A549 (cell line): Measurements from ENCODE around the gene PPL. TPM values are rescaled to one million over a fixed set of nuclear protein-coding genes. Genes with fewer than 3 reads are reported as not detected.

Experiments
- ATAC-seq, 2 experiments: fragments of 200-7000 bp in 1 of 2; fragments of >200 bp in 1 of 2; cut with Nextera tagmentation in 1 of 2; cut with Tn5 transposase in 1 of 2; 3 replicates each; pipeline versions ENCODE4 v1.8.0 to v1.9.1; 2018 to 2020; ENCODE audit warnings: mild to moderate bottlenecking in 1 of 2, moderate library complexity in 1 of 2
- CTCF ChIA-PET: fragments of 300-600 bp; sonication (Branson Sonifier 250); formaldehyde crosslinking; extraction: SDS; loops from one replicate; lab custom pipeline; 2021; ENCODE audit warnings: antibody characterized with exemption, inconsistent platforms; lab: Yijun Ruan, JAX
- POLR2A ChIA-PET: fragments of 350-600 bp; formaldehyde crosslinking; extraction: SDS; loops from one replicate; lab custom pipeline; 2021; ENCODE audit warnings: antibody characterized with exemption, inconsistent platforms; lab: Yijun Ruan, JAX
- DNase-seq, 2 experiments: peaks; one replicate each; pipeline versions ENCODE4 v3.0.0 to v3.0.0-alpha.2; 2011 to 2016; ENCODE audit warnings: low read depth in 1 of 2, low spot score in 1 of 2
- FAIRE-seq: peaks from 2 replicates; lab custom pipeline; 2011; peaks lifted over from hg19 to GRCh38; lab: Jason Lieb, UNC
- H3K27ac ChIP-seq, 2 experiments: fragments of >200 bp; sonication (Bioruptor Twin); formaldehyde crosslinking; 3 replicates each; pipeline ENCODE4 v1.5.1; 2016 to 2017
- H3K4me1 ChIP-seq: fragments of >200 bp; sonication (Bioruptor Twin); formaldehyde crosslinking; 3 replicates; pipeline ENCODE4 v1.6.1; 2016
- H3K4me2 ChIP-seq: fragments of >200 bp; sonication (Bioruptor Twin); formaldehyde crosslinking; 3 replicates; pipeline ENCODE4 v1.6.1; 2016
- H3K4me3 ChIP-seq: fragments of >200 bp; sonication (Bioruptor Twin); formaldehyde crosslinking; 3 replicates; pipeline ENCODE4 v1.5.1; 2016
- H3K9me3 ChIP-seq: fragments of >200 bp; sonication (Bioruptor Twin); formaldehyde crosslinking; 3 replicates; pipeline ENCODE4 v1.6.1; 2016
- BHLHE40 ChIP-seq: IDR thresholded peaks from 2 replicates; pipeline ENCODE4 v1.6.1; 2012; ENCODE audit warnings: low read depth, low read length, inconsistent platforms
- CBX2 ChIP-seq: fragments of 200-600 bp; sonication (generic); IDR thresholded peaks from 2 replicates; pipeline ENCODE4 v1.6.1; 2016; ENCODE audit warnings: low read depth, mild to moderate bottlenecking, borderline replicate concordance
- CEBPB ChIP-seq, 2 experiments: fragments of >200 bp in 1 of 2; sonication (Bioruptor Twin) in 1 of 2; formaldehyde crosslinking in 1 of 2; IDR thresholded peaks; 2 replicates each; pipeline ENCODE4 v1.6.1; 2012 to 2016
- CHD2 ChIP-seq: fragments of 150-350 bp; IDR thresholded peaks from 2 replicates; pipeline ENCODE4 v1.6.1; 2014; ENCODE audit warnings: low read length; ENCODE audit not compliant: partially characterized antibody
- CTCF ChIP-seq: fragments of >200 bp; sonication (Bioruptor Twin); formaldehyde crosslinking; IDR thresholded peaks from 3 replicates; pipeline ENCODE4 v1.5.1; 2016
- E2F6 ChIP-seq: IDR thresholded peaks from 2 replicates; pipeline ENCODE4 v1.6.1; 2012; ENCODE audit warnings: low read depth, borderline replicate concordance
- EHF ChIP-seq: fragments of 250-450 bp; sonication (Bioruptor Pico); IDR thresholded peaks from 2 replicates; pipeline ENCODE4 v1.5.0; 2020; ENCODE audit warnings: mild to moderate bottlenecking
- EHMT2 ChIP-seq: fragments of 200-600 bp; sonication (generic); IDR thresholded peaks from 2 replicates; pipeline ENCODE4 v1.6.1; 2016; ENCODE audit warnings: antibody characterized with exemption, low read depth, mild to moderate bottlenecking, moderate library complexity
- ELK1 ChIP-seq: fragments of 150-350 bp; IDR thresholded peaks from 2 replicates; pipeline ENCODE4 v1.6.1; 2014; ENCODE audit warnings: low read depth, mild to moderate bottlenecking, low read length
- EP300 ChIP-seq, 2 experiments: fragments of >200 bp; sonication (Bioruptor Twin); formaldehyde crosslinking; IDR thresholded peaks; 2 replicates in 1 of 2; 3 replicates in 1 of 2; pipeline ENCODE4 v1.6.1; 2016 to 2017
- ESRRA ChIP-seq: fragments of 150-350 bp; IDR thresholded peaks from 2 replicates; pipeline ENCODE4 v1.6.1; 2014; ENCODE audit warnings: mild to moderate bottlenecking, low read length, borderline replicate concordance
- FOSL2 ChIP-seq, 2 experiments: fragments of 450-650 bp in 1 of 2; fragments of >200 bp in 1 of 2; sonication (Bioruptor Twin) in 1 of 2; formaldehyde crosslinking; IDR thresholded peaks; 2 replicates each; pipeline versions ENCODE4 v1.5.0 to v1.6.1; 2016 to 2020; ENCODE audit warnings: mild to moderate bottlenecking in 1 of 2, moderate library complexity in 1 of 2
- HDAC2 ChIP-seq: fragments of 200-600 bp; sonication (generic); IDR thresholded peaks from 2 replicates; pipeline ENCODE4 v1.6.1; 2016
- HEYL ChIP-seq: fragments of 250-450 bp; sonication (Bioruptor Pico); IDR thresholded peaks from 2 replicates; pipeline ENCODE4 v1.8.0; 2021; ENCODE audit warnings: mild to moderate bottlenecking, moderate library complexity
- HMGXB4 ChIP-seq: fragments of 250-450 bp; sonication (Bioruptor Pico); IDR thresholded peaks from 2 replicates; pipeline ENCODE4 v1.5.0; 2021; ENCODE audit warnings: mild to moderate bottlenecking, moderate library complexity, borderline replicate concordance
- HOXA7 ChIP-seq: fragments of 250-450 bp; sonication (Bioruptor Pico); IDR thresholded peaks from 2 replicates; pipeline ENCODE4 v1.5.0; 2020; ENCODE audit warnings: mild to moderate bottlenecking, moderate library complexity
- HOXB5 ChIP-seq: fragments of 250-450 bp; sonication (Bioruptor Pico); IDR thresholded peaks from 2 replicates; pipeline ENCODE4 v1.5.0; 2020; ENCODE audit warnings: mild to moderate bottlenecking, moderate library complexity
- JUN ChIP-seq, 2 experiments: fragments of >200 bp; sonication (Bioruptor Twin); formaldehyde crosslinking; IDR thresholded peaks; 2 replicates in 1 of 2; 3 replicates in 1 of 2; pipeline ENCODE4 v1.6.1; 2016 to 2017
- KDM1A ChIP-seq: fragments of 200-600 bp; sonication (generic); IDR thresholded peaks from 2 replicates; pipeline ENCODE4 v1.6.1; 2016; ENCODE audit warnings: low read depth, mild to moderate bottlenecking
- KDM5A ChIP-seq: fragments of 200-600 bp; sonication (generic); IDR thresholded peaks from 2 replicates; pipeline ENCODE4 v1.6.1; 2016; ENCODE audit warnings: antibody characterized with exemption, mild to moderate bottlenecking
- MAFK ChIP-seq: fragments of 450-650 bp; IDR thresholded peaks from 2 replicates; pipeline ENCODE4 v1.6.1; 2014; ENCODE audit not compliant: partially characterized antibody
- PHF8 ChIP-seq: fragments of 200-600 bp; sonication (generic); IDR thresholded peaks from 2 replicates; pipeline ENCODE4 v1.6.1; 2016; ENCODE audit warnings: low read depth, mild to moderate bottlenecking, antibody characterized with exemption, moderate library complexity, borderline replicate concordance
- POLR2A ChIP-seq: IDR thresholded peaks from 2 replicates; pipeline ENCODE4 v1.6.1; 2012; ENCODE audit warnings: mild to moderate bottlenecking, low read length
- POLR2AphosphoS2 ChIP-seq: conservative IDR thresholded peaks from 2 replicates; pipeline ENCODE4 v1.6.1; 2012; ENCODE audit warnings: low read length, improper control_type of control experiment, inconsistent platforms
- RCOR1 ChIP-seq: fragments of 150-350 bp; IDR thresholded peaks from 2 replicates; pipeline ENCODE4 v1.6.1; 2014; ENCODE audit warnings: antibody characterized with exemption, low read length, low read depth
- RFX5 ChIP-seq: fragments of 450-650 bp; IDR thresholded peaks from 2 replicates; pipeline ENCODE4 v1.7.1; 2014; ENCODE audit warnings: antibody characterized with exemption, mild to moderate bottlenecking, moderate library complexity
- SREBF2 ChIP-seq: fragments of 450-650 bp; IDR thresholded peaks from 2 replicates; pipeline ENCODE4 v1.6.1; 2014; ENCODE audit warnings: mild to moderate bottlenecking, moderate library complexity
- ZC3H11A ChIP-seq: fragments of 450-650 bp; IDR thresholded peaks from 2 replicates; pipeline ENCODE4 v1.6.1; 2014; ENCODE audit warnings: antibody characterized with exemption, mild to moderate bottlenecking
- ZFP36 ChIP-seq: fragments of 450-650 bp; IDR thresholded peaks from 2 replicates; pipeline ENCODE4 v1.6.1; 2014; ENCODE audit warnings: borderline replicate concordance; ENCODE audit not compliant: partially characterized antibody
- WGBS: methylation state at CpG from one replicate; pipeline ENCODE4 v1.1.6; 2017; ENCODE audit errors: missing lambda C conversion rate; 5-methylcytosine and 5-hydroxymethylcytosine counted together
- polyA plus RNA-seq, 4 experiments: library from polyadenylated mRNA; depleted of rRNA in 3 of 4; stranded (reverse); fragments of >200 nt; fragmentation: RNase III in 1 of 4; extraction: RNeasy Plus Mini Kit Qiagen cat#74134 plus additional on column Dnase treatment in 1 of 4; gene quantifications; 2 replicates in 3 of 4; 3 replicates in 1 of 4; pipeline ENCODE4 v1.2.3, GENCODE V29; 2011 to 2017

Gene PPL
- polyA plus RNA-seq, 2 of the 4 experiments (the other 2 are of a cell fraction): 1.8 to 2.6 TPM

GRCh38 chr16:4899474-4899846, 37.5 kb downstream of the PPL start:
- Histone ChIP-seq H3K27ac (no peak overlapping the region), H3K4me2 (no peak overlapping the region), H3K4me1 (no peaks in the 10 kb centered on the region), H3K4me3 (no peak overlapping the region), H3K9me3 (no peaks in the 10 kb centered on the region)
- no peak for FAIRE-seq
- ChIA-PET POLR2A (no interaction called here), CTCF (interaction anchor here (0.6 kb wide), 2 partner anchors 55 to 246 kb away, joined by 3 read pairs; no protein-coding TSS in a partner anchor)
- ATAC-seq: no peak
- TF ChIP-seq CEBPB (IDR thresholded peaks at IDR 0.05): no peak
- TF ChIP-seq CTCF: no peak
- TF ChIP-seq SREBF2: no peak
- no peak for TF ChIP-seq JUN (IDR thresholded peaks at IDR 0.05)
- no peak for TF ChIP-seq EHF (CRISPR knock-in tag)
- no peak for TF ChIP-seq KDM5A
- no peak for TF ChIP-seq BHLHE40
- no peak for TF ChIP-seq POLR2AphosphoS2
- no peak for TF ChIP-seq ZFP36
- TF ChIP-seq E2F6: no peak
- no peak for TF ChIP-seq MAFK
- TF ChIP-seq EHMT2: no peak
- TF ChIP-seq HDAC2: no peak
- no peak for TF ChIP-seq HOXA7
- no peak for DNase-seq
- 79% methylated on average over 6 of the region's 6 CpGs for WGBS

- TF ChIP-seq EHMT2 (no peak), CBX2 (no peak), RFX5 (no peak), ZC3H11A (no peak), FOSL2 (IDR thresholded peaks at IDR 0.05) (no peak), FOSL2 (CRISPR knock-in tag; IDR thresholded peaks at IDR 0.05) (no peak), HOXB5 (no peak), EP300 (IDR thresholded peaks at IDR 0.05) (no peak), KDM5A (no peak), ELK1 (no peak), CHD2 (no peak), HEYL (CRISPR knock-in tag) (no peak), ESRRA (no peak), HDAC2 (no peak), KDM1A (no peak), HMGXB4 (CRISPR knock-in tag) (no peak), RCOR1 (no peak), POLR2A (no peak), PHF8 (no peak)
- TF ChIP-seq, all 56 proteins: peak for 0
- Histone ChIP-seq H3K4me1 (no peaks in the 10 kb centered on the region), H3K27ac (no peak overlapping the region), H3K9me3 (no peaks in the 10 kb centered on the region), H3K4me2 (no peak overlapping the region), H3K4me3 (no peak overlapping the region)
- POLR2A ChIA-PET: no interaction called here
- CTCF ChIA-PET: interaction anchor here (0.6 to 1.0 kb wide), 2 partner anchors 11 to 55 kb away, joined by 3 read pairs; no protein-coding TSS in a partner anchor
- WGBS: 91% methylated on average over 17 of the region's 28 CpGs
- no peak for FAIRE-seq
- DNase-seq: no peak
- no peak for ATAC-seq
These were observed 38.0 kb downstream of the PPL start for GRCh38 chr16:4898811-4899473.
